K562 (cell line): ENCODE data around the gene MTA2. TPM values are rescaled to one million over a fixed set of nuclear protein-coding genes. Genes with fewer than 3 reads are reported as not detected.

Source experiments
- EP400 ChIP-seq: fragments of 450-650 bp; IDR thresholded peaks from 2 replicates; pipeline ENCODE4 v1.6.1; 2017; ENCODE audit warnings: antibody characterized with exemption, mild to moderate bottlenecking, moderate library complexity
- FOXP1 ChIP-seq: sonication (generic); formaldehyde crosslinking; IDR thresholded peaks from 2 replicates; pipeline ENCODE4 v1.8.0; 2022; ENCODE audit warnings: mild to moderate bottlenecking, missing genetic modification reagents
- HDAC1 ChIP-seq, 2 experiments: fragments of 450-650 bp; IDR thresholded peaks; 2 replicates each; pipeline ENCODE4 v1.6.1; 2016 to 2017; ENCODE audit warnings: inconsistent platforms in 1 of 2, mild to moderate bottlenecking in 1 of 2, moderate library complexity in 1 of 2
- MAFF ChIP-seq: IDR thresholded peaks from 2 replicates; pipeline ENCODE4 v1.6.1; 2012; ENCODE audit warnings: low read length, improper control_type of control experiment
- MGA ChIP-seq: fragments of 450-650 bp; IDR thresholded peaks from 2 replicates; pipeline ENCODE4 v1.6.1; 2016; ENCODE audit warnings: mild to moderate bottlenecking, moderate library complexity
- SAFB ChIP-seq: fragments of 200-400 bp; formaldehyde crosslinking; IDR thresholded peaks from 2 replicates; pipeline ENCODE4 v1.6.1; 2017; ENCODE audit warnings: low read depth, low read length, borderline replicate concordance
- SAP30 ChIP-seq: fragments of 200-600 bp; sonication (generic); IDR thresholded peaks from 2 replicates; pipeline ENCODE4 v1.6.1; 2012; ENCODE audit warnings: borderline replicate concordance, low read depth, mild to moderate bottlenecking, moderate library complexity, low read length, control low read depth, inconsistent platforms; ENCODE audit not compliant: insufficient read depth, poor library complexity, severe bottlenecking
- SETDB1 ChIP-seq: IDR thresholded peaks from one replicate; pipeline ENCODE4 v1.6.1; 2012; ENCODE audit warnings: low read length, control low read depth, inconsistent platforms
- SIN3A ChIP-seq, 2 experiments: fragments of 150-350 bp in 1 of 2; IDR thresholded peaks; 2 replicates each; pipeline ENCODE4 v1.6.1; 2011 to 2016; ENCODE audit warnings: borderline replicate concordance in 2 of 2, low read depth in 2 of 2, low read length in 2 of 2, mild to moderate bottlenecking in 2 of 2, moderate library complexity in 2 of 2; ENCODE audit not compliant: control insufficient read depth in 1 of 2
- SRSF1 ChIP-seq: fragments of 200-400 bp; formaldehyde crosslinking; IDR thresholded peaks from 2 replicates; pipeline ENCODE4 v1.6.1; 2017; ENCODE audit warnings: mild to moderate bottlenecking, low read depth, low read length, moderate library complexity
- TGIF2 ChIP-seq: sonication (generic); formaldehyde crosslinking; IDR thresholded peaks from 2 replicates; pipeline ENCODE4 v1.8.1; 2022; ENCODE audit warnings: mild to moderate bottlenecking, missing genetic modification reagents, moderate library complexity
- ZBTB8A ChIP-seq: fragments of 450-650 bp; IDR thresholded peaks from 2 replicates; pipeline ENCODE4 v1.6.1; 2018; ENCODE audit warnings: mild to moderate bottlenecking, moderate library complexity; ENCODE audit not compliant: partially characterized antibody
- ZNF140 ChIP-seq: fragments of 250-450 bp; sonication (Bioruptor Pico); IDR thresholded peaks from 2 replicates; pipeline ENCODE4 v1.8.0; 2021; ENCODE audit warnings: moderate library complexity, mild to moderate bottlenecking, inconsistent platforms
- ZNF143 ChIP-seq: sonication (generic); formaldehyde crosslinking; IDR thresholded peaks from 2 replicates; pipeline ENCODE4 v1.9.0; 2022; ENCODE audit warnings: mild to moderate bottlenecking, missing genetic modification reagents
- ZNF232 ChIP-seq: sonication (generic); formaldehyde crosslinking; IDR thresholded peaks from 2 replicates; pipeline ENCODE4 v1.8.0; 2022; ENCODE audit warnings: mild to moderate bottlenecking, missing genetic modification reagents
- ZNF354B ChIP-seq: fragments of 250-450 bp; sonication (Bioruptor Pico); IDR thresholded peaks from 2 replicates; pipeline ENCODE4 v1.4.0; 2020
- ZZZ3 ChIP-seq: fragments of 450-650 bp; IDR thresholded peaks from 2 replicates; pipeline ENCODE4 v1.6.1; 2016; ENCODE audit warnings: antibody characterized with exemption, mild to moderate bottlenecking, moderate library complexity
- polyA plus RNA-seq, 8 experiments: library from polyadenylated mRNA; depleted of rRNA in 4 of 8; stranded (reverse) in 5 of 8; unstranded in 3 of 8; fragments of >200 nt; fragmentation: Nextera tagmentation in 2 of 8; fragmentation: Illumina TruSeq in 1 of 8; extraction: Ambion mirVana in 2 of 8; extraction: Trizol in 1 of 8; gene quantifications; 2 replicates each; pipeline versions ENCODE4 v1.2.1 to v1.2.3, GENCODE V29; 2011 to 2014; ENCODE audit warnings: inconsistent platforms in 1 of 8, missing spikeins in 1 of 8
- total RNA-seq, 7 experiments: library from RNA; depleted of rRNA in 6 of 7; stranded (reverse); fragments of >200 nt in 6 of 7; fragmentation: Illumina TruSeq in 2 of 7; extraction: Trizol in 2 of 7; gene quantifications; 2 replicates each; pipeline versions ENCODE4 v1.2.1 to v1.2.3, GENCODE V29; 2011 to 2021; ENCODE audit warnings: low replicate concordance in 1 of 7

The MTA2 gene
- total and polyA plus RNA-seq, 9 of the 15 experiments (the other 6 are each of a cell fraction or from before 2014, with no cell fraction given): 6.2 to 220 (median 172) TPM

GRCh38 chr11:62545437-62546243, 56.0 kb downstream of the MTA2 start (continued):
- no peak for TF ChIP-seq MAFF
- TF ChIP-seq SAFB: no peak
- peak; percentile 84 for TF ChIP-seq MGA
- no peak for TF ChIP-seq ZNF354B
- peak; percentile 79; the same call in 1 of the 2 replicates for TF ChIP-seq EP400
- no peak for TF ChIP-seq ZNF232 (CRISPR knock-in tag)
- TF ChIP-seq SRSF1: no peak
- peak in 1 of 2 experiments; percentile 92; a peak in 2 of 4 replicates for TF ChIP-seq HDAC1 (IDR thresholded peaks at IDR 0.05)
- TF ChIP-seq SAP30: peak; percentile 26
- TF ChIP-seq SIN3A (IDR thresholded peaks at IDR 0.05; ENCODE audit: borderline replicate concordance in 2 of 2, control insufficient read depth in 1 of 2, low read depth in 2 of 2, low read length in 2 of 2): peak; percentile 37 to 62; a peak in 1 of 4 replicates
- TF ChIP-seq TGIF2: no peak
- TF ChIP-seq FOXP1 (CRISPR knock-in tag): no peak
- TF ChIP-seq SETDB1: no peak
- TF ChIP-seq ZBTB8A: no peak
- TF ChIP-seq ZNF143: no peak
- no peak for TF ChIP-seq ZNF140 (CRISPR knock-in tag)
- TF ChIP-seq ZZZ3: no peak
